Activated CD4-positive, CD25-positive, alpha-beta regulatory T cell (primary cell): Measurements from ENCODE around the gene TTPAL.

Experiments
- DNase-seq, 4 experiments: peaks; one replicate each; lab custom pipeline; 2025; lab: John Stamatoyannopoulos, UW

Gene TTPAL

GRCh38 chr20:44540834-44541233, 65.2 kb downstream of the TTPAL start:
- no peak for DNase-seq

GRCh38 chr20:44541992-44542391, 66.3 kb downstream of the TTPAL start:
- no peak for DNase-seq

- DNase-seq, result no peak
These were observed 67.2 kb downstream of the TTPAL start for GRCh38 chr20:44542890-44543289.

GRCh38 chr20:44543358-44543757, 67.7 kb downstream of the TTPAL start:
- no peak for DNase-seq
